HepG2 (cell line): ENCODE results near the gene TSTD1. TPM values are rescaled to one million over a fixed set of nuclear protein-coding genes. Genes with fewer than 3 reads are reported as not detected.

Experiments used
- HOXA3 ChIP-seq: sonication (generic); formaldehyde crosslinking; IDR thresholded peaks from 2 replicates; pipeline ENCODE4 v1.5.0; 2020; ENCODE audit warnings: missing genetic modification reagents
- KDM5B ChIP-seq: sonication (generic); formaldehyde crosslinking; IDR thresholded peaks from 2 replicates; pipeline ENCODE4 v1.4.0; 2020; ENCODE audit warnings: missing genetic modification reagents, mild to moderate bottlenecking, borderline replicate concordance
- KIAA2018 ChIP-seq: sonication (generic); formaldehyde crosslinking; IDR thresholded peaks from 2 replicates; pipeline ENCODE4 v1.5.0; 2020; ENCODE audit warnings: mild to moderate bottlenecking, missing genetic modification reagents, borderline replicate concordance
- KMT2B ChIP-seq: IDR thresholded peaks from 2 replicates; pipeline ENCODE4 v1.6.1; 2016; ENCODE audit warnings: missing genetic modification reagents, missing compliant biosample characterization
- NR3C1 ChIP-seq: sonication (generic); formaldehyde crosslinking; IDR thresholded peaks from 2 replicates; pipeline ENCODE4 v1.4.0; 2020; ENCODE audit warnings: missing genetic modification reagents
- RXRA ChIP-seq: sonication (generic); formaldehyde crosslinking; IDR thresholded peaks from 2 replicates; pipeline ENCODE4 v1.5.1; 2020; ENCODE audit warnings: missing genetic modification reagents
- SNAI1 ChIP-seq: sonication (generic); formaldehyde crosslinking; IDR thresholded peaks from 2 replicates; pipeline ENCODE4 v1.5.0; 2020; ENCODE audit warnings: mild to moderate bottlenecking, missing genetic modification reagents, borderline replicate concordance
- STAT6 ChIP-seq: sonication (generic); formaldehyde crosslinking; IDR thresholded peaks from 2 replicates; pipeline ENCODE4 v1.4.0; 2020; ENCODE audit warnings: missing genetic modification reagents, mild to moderate bottlenecking, borderline replicate concordance
- ZNF225 ChIP-seq: sonication (generic); formaldehyde crosslinking; IDR thresholded peaks from 2 replicates; pipeline ENCODE4 v1.4.0; 2020; ENCODE audit warnings: mild to moderate bottlenecking, missing genetic modification reagents
- ZNF503 ChIP-seq: sonication (generic); formaldehyde crosslinking; IDR thresholded peaks from 2 replicates; pipeline ENCODE4 v1.4.0; 2020; ENCODE audit warnings: missing genetic modification reagents
- ZSCAN30 ChIP-seq: sonication (generic); formaldehyde crosslinking; IDR thresholded peaks from 2 replicates; pipeline ENCODE4 v1.5.0; 2020; ENCODE audit warnings: mild to moderate bottlenecking, missing genetic modification reagents
- ZSCAN31 ChIP-seq: sonication (generic); formaldehyde crosslinking; IDR thresholded peaks from 2 replicates; pipeline ENCODE4 v1.5.0; 2020; ENCODE audit warnings: low read depth, mild to moderate bottlenecking, missing genetic modification reagents
- polyA plus RNA-seq, 8 experiments: library from polyadenylated mRNA; depleted of rRNA in 3 of 8; stranded (reverse) in 7 of 8; unstranded in 1 of 8; fragments of >200 nt; fragmentation: Illumina TruSeq in 4 of 8; extraction: Trizol in 4 of 8; gene quantifications; 2 replicates each; pipeline versions ENCODE4 v1.2.1 to v1.2.3, GENCODE V29; 2011 to 2016; ENCODE audit warnings: low read depth in 4 of 8, missing spikeins in 1 of 8, mixed read lengths in 1 of 8; ENCODE audit not compliant: insufficient read depth in 1 of 8
- total RNA-seq, 5 experiments: library from RNA; depleted of rRNA; stranded (reverse); fragments of >200 nt; fragmentation: Illumina TruSeq; extraction: Trizol; gene quantifications; 2 replicates each; pipeline ENCODE4 v1.2.3, GENCODE V29; 2016; ENCODE audit warnings: low read depth in 1 of 5

TSTD1 gene
- total and polyA plus RNA-seq, 2 of the 13 experiments (the other 11 are each of a cell fraction or from before 2014, with no cell fraction given): 0.15 to 0.31 TPM

GRCh38 chr1:161020509-161021164 lies 18.1 kb downstream of the TSTD1 start, which contains the start of gene F11R (continued):
- TF ChIP-seq ZSCAN30 (no peak), KMT2B (CRISPR knock-in tag) (peak; percentile 35; the same call in 1 of the 2 replicates), KDM5B (peak; percentile 59), HOXA3 (CRISPR knock-in tag) (0 out of 2 replicates have a peak, but pooled peaks have one; percentile 30), ZNF503 (CRISPR knock-in tag) (0 out of 2 replicates have a peak, but pooled peaks have one; percentile 55), NR3C1 (CRISPR knock-in tag) (no peak), RXRA (CRISPR knock-in tag) (peak; percentile 12; the same call in 1 of the 2 replicates), SNAI1 (peak; percentile 70; the same call in 1 of the 2 replicates), ZSCAN31 (no peak), STAT6 (0 out of 2 replicates have a peak, but pooled peaks have one; percentile 47), ZNF225 (CRISPR knock-in tag) (0 out of 2 replicates have a peak, but pooled peaks have one; percentile 25), KIAA2018 (CRISPR knock-in tag) (no peak)
